GM18909 (cell line): Measurements from ENCODE around the gene SORBS1.

Source experiments
- ATAC-seq: cut with Tn5 transposase; IDR thresholded peaks from one replicate; pipeline ENCODE4 v1.9.1; 2021; ENCODE audit warnings: mild to moderate bottlenecking; ENCODE audit not compliant: unreplicated experiment, poor library complexity

Gene SORBS1

GRCh38 chr10:95499482-95499989 is 61.6 kb downstream of the SORBS1 start:
- ATAC-seq, result no peak

- ATAC-seq, result no peak
Observed at GRCh38 chr10:95496951-95497350, 64.2 kb downstream of the SORBS1 start.

- ATAC-seq, result no peak
Observed at GRCh38 chr10:95496246-95496911, 64.8 kb downstream of the SORBS1 start.

GRCh38 chr10:95493862-95494261 is 67.3 kb downstream of the SORBS1 start:
- no peak for ATAC-seq

GRCh38 chr10:95487994-95488393 is 73.2 kb downstream of the SORBS1 start:
- no peak for ATAC-seq

GRCh38 chr10:95485056-95485844 is 75.9 kb downstream of the SORBS1 start:
- no peak for ATAC-seq

- no peak for ATAC-seq
Observed at GRCh38 chr10:95482501-95483233, 78.5 kb downstream of the SORBS1 start.

- ATAC-seq, result no peak
Observed at GRCh38 chr10:95480901-95481491, 80.2 kb downstream of the SORBS1 start.

GRCh38 chr10:95480102-95480900 is 80.9 kb downstream of the SORBS1 start:
- no peak for ATAC-seq

GRCh38 chr10:95478935-95479334 is 82.2 kb downstream of the SORBS1 start:
- ATAC-seq, result no peak

GRCh38 chr10:95478185-95478584 is 83.0 kb downstream of the SORBS1 start:
- no peak for ATAC-seq

- ATAC-seq, result no peak
Observed at GRCh38 chr10:95477175-95477520, 84.0 kb downstream of the SORBS1 start.

- ATAC-seq, result no peak
Observed at GRCh38 chr10:95476469-95477174, 84.5 kb downstream of the SORBS1 start.

- no peak for ATAC-seq
Observed at GRCh38 chr10:95475827-95476468, 85.2 kb downstream of the SORBS1 start.

- no peak for ATAC-seq
Observed at GRCh38 chr10:95475003-95475383, 86.2 kb downstream of the SORBS1 start.

GRCh38 chr10:95474228-95475002 is 86.8 kb downstream of the SORBS1 start:
- ATAC-seq, result no peak

- no peak for ATAC-seq
Observed at GRCh38 chr10:95472304-95473088, 88.7 kb downstream of the SORBS1 start.
